TTC549 (cell line): ENCODE data around the gene CBR4.
A peak's percentile ranks its signal among the peaks of the same experiment; 100 is the strongest.
"Not testable (repeated sequence)": the region's sequence is repeated elsewhere in the genome, so short reads cannot be mapped to it uniquely, and the experiment has no call there.

Source experiments
- FAIRE-seq: peaks from 2 replicates; lab custom pipeline; 2012; peaks lifted over from hg19 to GRCh38; lab: Jason Lieb, UNC

CBR4 gene

GRCh38 chr4:169010125-169011023 lies at the start of gene CBR4:
Gene CBR4, minus strand, starts transcription at chr4:169010255. Its CDS starts 166 bp downstream, at chr4:169010089.
- peak; percentile 97 for FAIRE-seq

- no peak for FAIRE-seq
Measured at GRCh38 chr4:169059306-169060211, 49.5 kb upstream of the CBR4 start.

GRCh38 chr4:169058312-169058711 lies 48.3 kb upstream of the CBR4 start:
- no peak for FAIRE-seq

GRCh38 chr4:169054879-169055278 lies 44.8 kb upstream of the CBR4 start:
- FAIRE-seq = no peak

GRCh38 chr4:169052594-169052945 lies 42.5 kb upstream of the CBR4 start:
- FAIRE-seq = no peak

- FAIRE-seq = no peak
Measured at GRCh38 chr4:169051761-169052593, 41.9 kb upstream of the CBR4 start.

GRCh38 chr4:169050881-169051760 lies 41.1 kb upstream of the CBR4 start:
- FAIRE-seq = no peak

GRCh38 chr4:169050284-169050683 lies 40.2 kb upstream of the CBR4 start:
- FAIRE-seq = no peak

GRCh38 chr4:169048868-169049414 lies 38.9 kb upstream of the CBR4 start:
- no peak for FAIRE-seq

GRCh38 chr4:169047956-169048355 lies 37.9 kb upstream of the CBR4 start:
- FAIRE-seq = no peak

- no peak for FAIRE-seq
Measured at GRCh38 chr4:169045862-169046584, 36.0 kb upstream of the CBR4 start.

GRCh38 chr4:169044714-169045447 lies 34.8 kb upstream of the CBR4 start:
- FAIRE-seq = no peak

- no peak for FAIRE-seq
Measured at GRCh38 chr4:169042608-169043007, 32.6 kb upstream of the CBR4 start.

GRCh38 chr4:169040559-169041261 lies 30.7 kb upstream of the CBR4 start:
- FAIRE-seq = no peak

GRCh38 chr4:169039251-169039954 lies 29.3 kb upstream of the CBR4 start:
- FAIRE-seq = no peak

GRCh38 chr4:169037506-169037905 lies 27.5 kb upstream of the CBR4 start:
- no peak for FAIRE-seq

- FAIRE-seq = not testable (repeated sequence)
Measured at GRCh38 chr4:169035871-169036620, 26.0 kb upstream of the CBR4 start.
